ENCODE data around the gene OR1F1.
"Not testable (repeated sequence)": the region's sequence is repeated elsewhere in the genome, so short reads cannot be mapped to it uniquely, and the experiment has no call there.

OR1F1 gene

GRCh38 chr16:3187798-3188674, at the start of gene OR1F1:
TSS of gene OR1F1 (plus strand) at chr16:3188204.
- H3K9me3 Mint-ChIP-seq, result no peaks in the 10 kb centered on the region
- peaks cover 61% of the 10 kb centered on the region for H3K4me1 Mint-ChIP-seq
- peaks cover 74% of the 10 kb centered on the region for H3K27me3 Mint-ChIP-seq
- H3K36me3 Mint-ChIP-seq (ENCODE audit: low read depth), result peaks cover 12% of the 10 kb centered on the region
- DNase-seq (peak; percentile 78), ATAC-seq (peak; percentile 33)
- peak within 1 kb of the TSS; percentile 79 for H3K4me3 Mint-ChIP-seq
- peak within 1 kb of the TSS; percentile 94 for H3K27ac Mint-ChIP-seq

- DNase-seq (no peak), ATAC-seq (no peak)
- H3K4me3 Mint-ChIP-seq, result no peak overlapping the region
- no peaks in the 10 kb centered on the region for H3K9me3 Mint-ChIP-seq
- H3K4me1 Mint-ChIP-seq, result peaks cover 13% of the 10 kb centered on the region
- H3K27ac Mint-ChIP-seq, result no peak overlapping the region
- no peaks in the 10 kb centered on the region for H3K27me3 Mint-ChIP-seq
- H3K36me3 Mint-ChIP-seq (ENCODE audit: low read depth), result peaks cover 6% of the 10 kb centered on the region
Measured at GRCh38 chr16:3138342-3138741, 49.7 kb upstream of the OR1F1 start.

GRCh38 chr16:3138823-3139426, 49.1 kb upstream of the OR1F1 start:
- Mint-ChIP-seq H3K36me3 (ENCODE audit: low read depth) (peaks cover 6% of the 10 kb centered on the region), H3K27me3 (no peaks in the 10 kb centered on the region), H3K4me1 (peaks cover 9% of the 10 kb centered on the region), H3K9me3 (no peaks in the 10 kb centered on the region), H3K4me3 (no peak overlapping the region), H3K27ac (no peak overlapping the region)
- ATAC-seq, result no peak
- no peak for DNase-seq

- H3K27me3 Mint-ChIP-seq; H3K27ac Mint-ChIP-seq; H3K36me3 Mint-ChIP-seq (ENCODE audit: low read depth); ATAC-seq; H3K9me3 Mint-ChIP-seq; H3K4me3 Mint-ChIP-seq; H3K4me1 Mint-ChIP-seq; DNase-seq: not testable (repeated sequence)
Measured at GRCh38 chr16:3139561-3139960, 48.4 kb upstream of the OR1F1 start.

GRCh38 chr16:3140603-3141427, 47.2 kb upstream of the OR1F1 start:
- H3K27ac Mint-ChIP-seq, result no peak overlapping the region
- ATAC-seq (no peak), DNase-seq (no peak)
- H3K4me1 Mint-ChIP-seq, result peaks cover 4% of the 10 kb centered on the region
- H3K9me3 Mint-ChIP-seq, result no peaks in the 10 kb centered on the region
- H3K4me3 Mint-ChIP-seq, result no peak overlapping the region
- H3K36me3 Mint-ChIP-seq (ENCODE audit: low read depth), result peaks cover 6% of the 10 kb centered on the region
- no peaks in the 10 kb centered on the region for H3K27me3 Mint-ChIP-seq

GRCh38 chr16:3141781-3142311, 46.2 kb upstream of the OR1F1 start:
- Mint-ChIP-seq H3K4me1 (no peaks in the 10 kb centered on the region), H3K27me3 (no peaks in the 10 kb centered on the region), H3K9me3 (no peaks in the 10 kb centered on the region), H3K27ac (no peak overlapping the region), H3K4me3 (no peak overlapping the region), H3K36me3 (ENCODE audit: low read depth) (peaks cover 6% of the 10 kb centered on the region)
- ATAC-seq, result no peak
- no peak for DNase-seq

GRCh38 chr16:3142327-3142726, 45.7 kb upstream of the OR1F1 start:
- DNase-seq, result no peak
- Mint-ChIP-seq H3K9me3 (no peaks in the 10 kb centered on the region), H3K27me3 (no peaks in the 10 kb centered on the region), H3K4me3 (no peak overlapping the region), H3K36me3 (ENCODE audit: low read depth) (peaks cover 6% of the 10 kb centered on the region), H3K27ac (no peak overlapping the region), H3K4me1 (no peaks in the 10 kb centered on the region)
- no peak for ATAC-seq

- Mint-ChIP-seq H3K27me3 (no peaks in the 10 kb centered on the region), H3K9me3 (no peaks in the 10 kb centered on the region), H3K4me1 (no peaks in the 10 kb centered on the region), H3K36me3 (ENCODE audit: low read depth) (peaks cover 6% of the 10 kb centered on the region), H3K4me3 (no peak overlapping the region), H3K27ac (no peak overlapping the region)
- DNase-seq (no peak), ATAC-seq (no peak)
Measured at GRCh38 chr16:3142770-3143169, 45.2 kb upstream of the OR1F1 start.

GRCh38 chr16:3143189-3143588, 44.8 kb upstream of the OR1F1 start:
- peaks cover 6% of the 10 kb centered on the region for H3K36me3 Mint-ChIP-seq (ENCODE audit: low read depth)
- H3K4me1 Mint-ChIP-seq, result no peaks in the 10 kb centered on the region
- DNase-seq (no peak), ATAC-seq (no peak)
- no peaks in the 10 kb centered on the region for H3K27me3 Mint-ChIP-seq
- H3K9me3 Mint-ChIP-seq, result no peaks in the 10 kb centered on the region
- no peak overlapping the region for H3K27ac Mint-ChIP-seq
- no peak overlapping the region for H3K4me3 Mint-ChIP-seq

- H3K27ac Mint-ChIP-seq, result no peak overlapping the region
- H3K4me3 Mint-ChIP-seq, result no peak overlapping the region
- no peaks in the 10 kb centered on the region for H3K27me3 Mint-ChIP-seq
- H3K9me3 Mint-ChIP-seq, result no peaks in the 10 kb centered on the region
- H3K36me3 Mint-ChIP-seq (ENCODE audit: low read depth), result peaks cover 6% of the 10 kb centered on the region
- ATAC-seq, result no peak
- no peak for DNase-seq
- no peaks in the 10 kb centered on the region for H3K4me1 Mint-ChIP-seq
Measured at GRCh38 chr16:3143598-3144320, 44.2 kb upstream of the OR1F1 start.

GRCh38 chr16:3144321-3144983, 43.6 kb upstream of the OR1F1 start:
- Mint-ChIP-seq H3K27me3 (no peaks in the 10 kb centered on the region), H3K9me3 (no peaks in the 10 kb centered on the region)

GRCh38 chr16:3145151-3145550, 42.9 kb upstream of the OR1F1 start:
- H3K4me3 Mint-ChIP-seq, result no peak overlapping the region
- no peak for DNase-seq
- H3K36me3 Mint-ChIP-seq (ENCODE audit: low read depth), result peaks cover 6% of the 10 kb centered on the region
- no peak for ATAC-seq
- H3K4me1 Mint-ChIP-seq, result peaks cover 11% of the 10 kb centered on the region
- H3K27me3 Mint-ChIP-seq, result no peaks in the 10 kb centered on the region
- H3K27ac Mint-ChIP-seq, result no peak overlapping the region
- H3K9me3 Mint-ChIP-seq, result no peaks in the 10 kb centered on the region

More at GRCh38 chr16:3144321-3144983, 43.6 kb upstream of the OR1F1 start:
- Mint-ChIP-seq H3K27ac (no peak overlapping the region), H3K4me3 (no peak overlapping the region), H3K36me3 (ENCODE audit: low read depth) (peaks cover 6% of the 10 kb centered on the region), H3K4me1 (peaks cover 6% of the 10 kb centered on the region)
- no peak for DNase-seq
- ATAC-seq, result no peak

GRCh38 chr16:3145660-3146059, 42.3 kb upstream of the OR1F1 start:
- DNase-seq (no peak), ATAC-seq (no peak)
- Mint-ChIP-seq H3K27me3 (peaks cover 2% of the 10 kb centered on the region), H3K4me3 (no peak overlapping the region), H3K4me1 (peaks cover 13% of the 10 kb centered on the region), H3K36me3 (ENCODE audit: low read depth) (peaks cover 6% of the 10 kb centered on the region), H3K27ac (no peak overlapping the region), H3K9me3 (no peaks in the 10 kb centered on the region)

All from activated naive CD8-positive, alpha-beta T cell treated with anti-CD3 and anti-CD28 coated beads, Interleukin-2, amount 50 U/mL, for 24 hours (primary cell).